Trophoblast cell (in vitro differentiated cells and primary cell): ENCODE data around the gene FGL2.

Experiments used
- DNase-seq, 2 donors: peaks; one replicate each; pipeline ENCODE4 v3.0.0-alpha.2; 2016
- H2AFZ ChIP-seq: 2 replicates; pipeline ENCODE4 v1.6.1; 2013; ENCODE audit warnings: low read length, moderate library complexity, mild to moderate bottlenecking; ENCODE audit not compliant: insufficient read depth, poor library complexity
- H2AK5ac ChIP-seq: 2 replicates; pipeline ENCODE4 v1.6.1; 2013; ENCODE audit warnings: mild to moderate bottlenecking, low read length
- H2BK120ac ChIP-seq: 2 replicates; pipeline ENCODE4 v1.6.1; 2013; ENCODE audit warnings: low read length, mild to moderate bottlenecking, moderate library complexity; ENCODE audit not compliant: insufficient read depth, poor library complexity
- H2BK12ac ChIP-seq: 2 replicates; pipeline ENCODE4 v1.6.1; 2013; ENCODE audit warnings: mild to moderate bottlenecking, low read length, moderate library complexity
- H2BK5ac ChIP-seq: 2 replicates; pipeline ENCODE4 v1.6.1; 2013; ENCODE audit warnings: low read length, low read depth, moderate library complexity, mild to moderate bottlenecking; ENCODE audit not compliant: poor library complexity
- H3K14ac ChIP-seq: 2 replicates; pipeline ENCODE4 v1.6.1; 2013; ENCODE audit warnings: mild to moderate bottlenecking, low read length
- H3K18ac ChIP-seq: 2 replicates; pipeline ENCODE4 v1.6.1; 2013; ENCODE audit warnings: mild to moderate bottlenecking, low read length
- H3K23ac ChIP-seq: 2 replicates; pipeline ENCODE4 v1.6.1; 2013; ENCODE audit warnings: low read length
- H3K27ac ChIP-seq: 2 replicates; pipeline ENCODE4 v1.5.1; 2013; ENCODE audit warnings: low read depth, mild to moderate bottlenecking, inconsistent platforms, low read length, moderate library complexity
- H3K27me3 ChIP-seq: 2 replicates; pipeline ENCODE4 v1.6.1; 2013; ENCODE audit warnings: inconsistent platforms, mild to moderate bottlenecking, low read length, moderate library complexity; ENCODE audit not compliant: insufficient read depth
- H3K36me3 ChIP-seq, 2 experiments: 1 replicate in 1 of 2; 2 replicates in 1 of 2; pipeline ENCODE4 v1.6.1; 2013; ENCODE audit warnings: low read length in 2 of 2, mild to moderate bottlenecking in 2 of 2, moderate library complexity in 1 of 2; ENCODE audit not compliant: insufficient read depth in 2 of 2, control insufficient read depth in 1 of 2
- H3K4ac ChIP-seq: 2 replicates; pipeline ENCODE4 v1.6.1; 2013; ENCODE audit warnings: low read depth, mild to moderate bottlenecking, low read length, moderate library complexity
- H3K4me1 ChIP-seq, 2 experiments: 1 replicate in 1 of 2; 2 replicates in 1 of 2; pipeline ENCODE4 v1.6.1; 2013; ENCODE audit warnings: low read length in 2 of 2, mild to moderate bottlenecking in 2 of 2, moderate library complexity in 1 of 2; ENCODE audit not compliant: insufficient read depth in 2 of 2, control insufficient read depth in 1 of 2
- H3K4me2 ChIP-seq: 2 replicates; pipeline ENCODE4 v1.6.1; 2013; ENCODE audit warnings: inconsistent platforms, mild to moderate bottlenecking, low read length, moderate library complexity
- H3K4me3 ChIP-seq: 2 replicates; pipeline ENCODE4 v1.5.1; 2013; ENCODE audit warnings: mild to moderate bottlenecking, low read depth, low read length, inconsistent platforms
- H3K79me1 ChIP-seq: one replicate; pipeline ENCODE4 v1.6.1; 2013; ENCODE audit warnings: low read length
- H3K79me2 ChIP-seq: 2 replicates; pipeline ENCODE4 v1.6.1; 2013; ENCODE audit warnings: low read length, mild to moderate bottlenecking; ENCODE audit not compliant: control insufficient read depth, insufficient read depth, poor library complexity
- H3K9ac ChIP-seq: 2 replicates; pipeline ENCODE4 v1.6.1; 2013; ENCODE audit warnings: mild to moderate bottlenecking, low read length
- H3K9me3 ChIP-seq: 2 replicates; pipeline ENCODE4 v1.6.1; 2013; ENCODE audit warnings: low read depth, mild to moderate bottlenecking, control low read depth, inconsistent platforms, low read length; ENCODE audit not compliant: insufficient read depth
- H4K12ac ChIP-seq: 2 replicates; pipeline ENCODE4 v1.6.1; 2013; ENCODE audit warnings: low read depth, mild to moderate bottlenecking, low read length, moderate library complexity
- H4K8ac ChIP-seq: 2 replicates; pipeline ENCODE4 v1.6.1; 2013; ENCODE audit warnings: low read depth, mild to moderate bottlenecking, low read length, moderate library complexity
- H4K91ac ChIP-seq: one replicate; pipeline ENCODE4 v1.6.1; 2013; ENCODE audit warnings: low read depth, mild to moderate bottlenecking, low read length, moderate library complexity
- WGBS: extraction: QIAGEN DNeasy Blood & Tissue Kit; methylation state at CpG from one replicate; pipeline ENCODE4 v1.1.7; 2013; ENCODE audit warnings: missing lambda C conversion rate; ENCODE audit not compliant: insufficient read length, insufficient coverage; ENCODE audit errors: extremely low coverage; 5-methylcytosine and 5-hydroxymethylcytosine counted together

Gene FGL2

GRCh38 chr7:77197141-77197540 lies 2.5 kb downstream of the FGL2 start:
- Histone ChIP-seq H3K36me3 (no peaks in the 10 kb centered on the region), H4K91ac (no peak overlapping the region), H3K79me2 (no peaks in the 10 kb centered on the region), H3K9me3 (no peaks in the 10 kb centered on the region), H2AK5ac (no peak overlapping the region), H3K14ac (no peak overlapping the region), H4K12ac (no peak overlapping the region), H3K27me3 (no peaks in the 10 kb centered on the region), H4K8ac (no peak overlapping the region), H2BK12ac (no peak overlapping the region), H3K18ac (no peak overlapping the region), H3K27ac (no peak overlapping the region), H3K79me1 (no peaks in the 10 kb centered on the region), H3K9ac (no peak overlapping the region), H3K4me1 (no peaks in the 10 kb centered on the region), H3K4me3 (no peak overlapping the region), H3K4me2 (no peak overlapping the region), H2BK120ac (no peak overlapping the region), H2AFZ (no peak overlapping the region), H3K23ac (no peak overlapping the region), H3K4ac (no peak overlapping the region), H2BK5ac (no peak overlapping the region)
- no peak for DNase-seq
- no CpG with 5 or more reads among the region's 4 CpGs for WGBS

DNA sequence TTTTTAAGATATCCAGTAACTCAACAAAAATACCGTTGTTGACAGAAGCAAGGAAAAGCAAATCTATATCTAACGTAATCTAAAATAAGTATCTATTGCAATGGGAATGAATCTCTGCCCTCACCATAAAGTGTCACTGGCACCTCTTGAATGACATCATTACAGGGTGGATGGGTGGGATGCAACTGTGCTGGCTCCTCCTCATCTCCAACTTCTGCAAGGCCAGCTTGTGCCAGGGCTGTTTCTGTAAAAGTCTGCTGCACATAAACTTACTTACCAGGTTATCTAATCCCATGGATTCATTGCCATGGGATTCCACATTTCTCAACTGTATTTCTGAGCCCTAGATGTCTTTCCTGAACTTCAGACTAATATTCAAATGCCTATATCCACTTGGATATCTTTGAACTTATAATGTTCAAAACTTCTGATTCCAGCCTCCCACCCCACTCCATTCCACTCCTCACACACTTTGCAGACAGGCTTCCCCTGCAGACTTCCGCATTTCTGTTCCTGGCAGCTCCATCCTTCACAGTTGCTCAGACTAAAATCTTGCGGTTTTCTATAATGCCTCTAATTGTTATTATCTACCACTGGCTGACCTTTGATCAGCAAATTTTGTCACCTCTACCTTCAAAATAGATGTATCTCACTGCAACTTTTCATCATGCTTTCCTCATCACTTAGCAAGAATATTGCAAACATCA lies 10.7 kb downstream of the FGL2 start:
- H4K12ac ChIP-seq: no peak overlapping the region
- no peaks in the 10 kb centered on the region for H3K79me2 ChIP-seq
- WGBS: no CpG with 5 or more reads among the region's 4 CpGs
- H3K36me3 ChIP-seq: no peaks in the 10 kb centered on the region
- H2AFZ ChIP-seq: no peak overlapping the region
- H3K18ac ChIP-seq: no peak overlapping the region
- no peak overlapping the region for H3K9ac ChIP-seq
- no peaks in the 10 kb centered on the region for H3K4me1 ChIP-seq
- no peak overlapping the region for H2AK5ac ChIP-seq
- H3K27me3 ChIP-seq: no peaks in the 10 kb centered on the region
- DNase-seq: no peak
- H2BK120ac ChIP-seq: no peak overlapping the region
- no peak overlapping the region for H2BK12ac ChIP-seq
- no peak overlapping the region for H4K8ac ChIP-seq
- H3K23ac ChIP-seq: no peak overlapping the region
- H3K79me1 ChIP-seq: no peaks in the 10 kb centered on the region
- no peak overlapping the region for H4K91ac ChIP-seq
- H3K4ac ChIP-seq: no peak overlapping the region
- no peaks in the 10 kb centered on the region for H3K9me3 ChIP-seq
- H3K14ac ChIP-seq: no peak overlapping the region
- H3K4me2 ChIP-seq: no peak overlapping the region
- no peak overlapping the region for H3K27ac ChIP-seq
- H3K4me3 ChIP-seq: no peak overlapping the region
- no peak overlapping the region for H2BK5ac ChIP-seq

DNA sequence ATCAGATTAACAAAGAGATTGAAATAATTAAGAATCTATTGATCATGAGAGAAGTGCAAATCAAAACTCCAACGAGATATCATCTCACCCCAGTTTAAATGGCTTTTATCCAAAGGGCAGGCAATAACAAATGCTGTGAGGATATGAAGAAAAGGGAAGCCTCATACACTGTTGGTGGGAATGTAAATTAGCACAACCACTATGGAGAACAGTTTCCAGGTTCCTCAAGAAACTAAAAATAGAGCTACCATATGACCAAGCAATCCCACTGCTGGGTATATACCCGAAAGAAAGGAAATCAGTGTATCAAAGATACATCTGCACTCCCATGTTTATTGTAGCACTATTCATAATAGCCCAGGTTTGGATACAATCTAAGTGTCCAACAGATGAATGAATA lies 13.8 kb downstream of the FGL2 start:
- H3K36me3 ChIP-seq: no peaks in the 10 kb centered on the region
- H3K79me2 ChIP-seq: no peaks in the 10 kb centered on the region
- H2AK5ac ChIP-seq: no peak overlapping the region
- no peak overlapping the region for H4K12ac ChIP-seq
- no peak overlapping the region for H4K91ac ChIP-seq
- H2BK12ac ChIP-seq: no peak overlapping the region
- no peak overlapping the region for H3K23ac ChIP-seq
- H3K9ac ChIP-seq: no peak overlapping the region
- no peak overlapping the region for H3K4me3 ChIP-seq
- H3K27me3 ChIP-seq: no peaks in the 10 kb centered on the region
- no peak overlapping the region for H3K14ac ChIP-seq
- no peak overlapping the region for H3K4me2 ChIP-seq
- H4K8ac ChIP-seq: no peak overlapping the region
- H2BK5ac ChIP-seq: no peak overlapping the region
- DNase-seq: no peak
- H3K9me3 ChIP-seq: no peaks in the 10 kb centered on the region
- no peak overlapping the region for H2AFZ ChIP-seq
- no peak overlapping the region for H3K4ac ChIP-seq
- H3K27ac ChIP-seq: no peak overlapping the region
- H3K4me1 ChIP-seq: no peaks in the 10 kb centered on the region
- WGBS: no CpG with 5 or more reads among the region's 2 CpGs
- H3K18ac ChIP-seq: no peak overlapping the region
- H2BK120ac ChIP-seq: no peak overlapping the region
- no peaks in the 10 kb centered on the region for H3K79me1 ChIP-seq

DNA sequence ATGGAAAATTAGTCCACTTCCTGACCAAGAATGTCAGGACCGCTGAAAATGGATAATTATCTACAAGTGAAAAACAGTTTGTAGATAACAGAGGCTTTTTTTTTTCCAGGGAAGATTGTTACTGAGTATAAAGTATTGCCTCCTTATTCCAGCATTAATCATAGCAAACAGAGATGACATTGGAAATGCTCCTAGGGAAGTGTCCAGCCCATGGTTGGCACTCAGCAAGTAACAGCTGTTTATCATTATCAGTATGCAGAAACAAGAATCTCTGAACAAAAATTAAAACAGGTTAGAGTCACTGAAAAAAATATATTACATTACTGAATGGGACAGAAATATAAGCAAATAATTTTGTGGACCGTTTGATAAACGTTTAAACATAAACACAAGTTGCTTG lies 14.6 kb downstream of the FGL2 start:
- H2BK120ac ChIP-seq: no peak overlapping the region
- H4K8ac ChIP-seq: no peak overlapping the region
- H3K79me1 ChIP-seq: no peaks in the 10 kb centered on the region
- no peak overlapping the region for H3K9ac ChIP-seq
- H3K27me3 ChIP-seq: no peaks in the 10 kb centered on the region
- no peak overlapping the region for H2BK12ac ChIP-seq
- H4K91ac ChIP-seq: no peak overlapping the region
- no peaks in the 10 kb centered on the region for H3K4me1 ChIP-seq
- H2AFZ ChIP-seq: no peak overlapping the region
- no peak overlapping the region for H3K4me3 ChIP-seq
- H3K18ac ChIP-seq: no peak overlapping the region
- no peak overlapping the region for H3K4ac ChIP-seq
- no peak overlapping the region for H2BK5ac ChIP-seq
- H3K14ac ChIP-seq: no peak overlapping the region
- no peak overlapping the region for H3K27ac ChIP-seq
- no peaks in the 10 kb centered on the region for H3K36me3 ChIP-seq
- no peaks in the 10 kb centered on the region for H3K79me2 ChIP-seq
- DNase-seq: no peak
- H3K4me2 ChIP-seq: no peak overlapping the region
- no peak overlapping the region for H3K23ac ChIP-seq
- no CpG with 5 or more reads among the region's 3 CpGs for WGBS
- H4K12ac ChIP-seq: no peak overlapping the region
- H3K9me3 ChIP-seq: no peaks in the 10 kb centered on the region
- no peak overlapping the region for H2AK5ac ChIP-seq
